ENCODE measurements around the gene STON1.

STON1 gene

DNA sequence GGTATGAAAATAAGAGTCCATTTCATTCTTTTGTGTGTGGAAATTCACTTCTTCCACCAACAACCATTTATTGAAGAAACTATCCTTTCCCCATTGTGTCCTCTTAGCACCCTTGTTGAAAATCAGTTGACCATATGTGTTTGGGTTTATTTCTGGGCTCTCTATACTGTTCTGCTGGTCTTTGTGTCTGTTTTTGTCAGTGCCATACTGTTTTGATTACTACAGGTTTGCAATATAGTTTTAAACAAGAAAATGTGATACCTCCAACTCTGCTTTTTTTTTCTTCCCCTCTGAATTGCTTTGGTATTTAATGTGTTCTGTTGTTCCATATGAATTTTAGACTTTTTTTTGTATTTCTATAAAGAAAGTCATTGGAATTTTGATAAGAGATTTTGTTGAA is 96.1 kb downstream of the STON1 start:
- no peak for DNase-seq

DNA sequence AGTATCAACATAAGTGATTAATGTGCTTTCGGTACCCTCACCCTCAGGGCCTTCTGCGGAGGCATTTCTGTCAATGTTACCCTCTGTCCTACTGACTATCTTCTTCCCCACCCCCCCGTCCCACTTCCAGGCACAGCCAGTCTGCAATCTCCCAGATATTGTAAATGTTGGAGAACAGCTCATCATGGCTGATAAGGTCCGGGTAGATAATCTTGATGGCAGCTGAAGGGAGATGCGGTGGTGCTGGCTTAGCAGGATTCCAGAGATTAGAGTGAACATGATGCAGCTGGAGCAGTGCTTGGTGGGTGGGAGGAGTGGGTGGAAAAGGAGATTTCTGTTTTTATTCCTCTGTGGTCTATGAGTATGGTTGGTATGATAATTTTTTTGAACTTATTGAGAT is 103.2 kb downstream of the STON1 start:
- no peak for DNase-seq

- DNase-seq = no peak
Observed at GRCh38 chr2:48635786-48636185, 105.8 kb downstream of the STON1 start.

DNA sequence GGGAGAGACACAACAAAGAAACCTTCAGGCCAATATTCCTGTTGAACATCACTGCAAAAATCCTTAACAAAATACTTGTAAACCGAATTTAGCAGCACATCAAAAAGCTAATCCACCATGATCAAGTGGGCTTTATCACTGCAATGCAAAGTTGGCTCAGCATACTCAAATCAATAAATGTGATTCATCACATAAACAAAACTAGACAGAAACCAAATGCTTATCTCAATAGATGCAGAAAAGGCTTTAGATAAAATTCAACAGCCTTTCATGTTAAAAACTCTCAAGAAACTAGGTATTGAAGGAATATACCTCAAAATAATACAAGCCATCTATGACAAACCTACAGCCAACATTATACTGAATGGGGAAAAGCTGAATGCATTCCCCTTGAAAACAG is 108.3 kb downstream of the STON1 start:
- no peak for DNase-seq

Data from NCI-H345 (cell line).